IPS DF 6.9 (cell line): Measurements from ENCODE around the gene PCBD1.

Source experiments
- DNase-seq: peaks from one replicate; pipeline ENCODE4 v3.0.0-alpha.2; 2013; ENCODE audit warnings: low read depth, low spot score
- H3K27ac ChIP-seq: one replicate; pipeline ENCODE4 v1.5.1; 2013; ENCODE audit warnings: low read length, control low read depth
- H3K27me3 ChIP-seq: 2 replicates; pipeline ENCODE4 v1.6.1; 2013; ENCODE audit warnings: mild to moderate bottlenecking, low read length; ENCODE audit not compliant: control insufficient read depth, insufficient read depth
- H3K36me3 ChIP-seq: 2 replicates; pipeline ENCODE4 v1.6.1; 2013; ENCODE audit warnings: low read length; ENCODE audit not compliant: control insufficient read depth, insufficient read depth
- H3K4me1 ChIP-seq: 2 replicates; pipeline ENCODE4 v1.6.1; 2013; ENCODE audit warnings: low read length; ENCODE audit not compliant: control insufficient read depth, insufficient read depth
- H3K4me3 ChIP-seq: 2 replicates; pipeline ENCODE4 v1.5.1; 2013; ENCODE audit warnings: mild to moderate bottlenecking, low read length
- H3K9me3 ChIP-seq: 2 replicates; pipeline ENCODE4 v1.6.1; 2013; ENCODE audit warnings: low read length, inconsistent platforms; ENCODE audit not compliant: control insufficient read depth, insufficient read depth
- WGBS: extraction: QIAGEN DNeasy Blood & Tissue Kit; methylation state at CpG from one replicate; pipeline ENCODE4 v1.1.7; 2013; ENCODE audit warnings: mixed read lengths, missing lambda C conversion rate; ENCODE audit not compliant: insufficient read length, insufficient coverage; 5-methylcytosine and 5-hydroxymethylcytosine counted together

Gene PCBD1

GRCh38 chr10:70834021-70834420 is 54.3 kb downstream of the PCBD1 start:
- Histone ChIP-seq H3K9me3 (no peaks in the 10 kb centered on the region), H3K27me3 (no peaks in the 10 kb centered on the region), H3K27ac (no peak overlapping the region), H3K36me3 (peaks cover 2% of the 10 kb centered on the region; the same call in 1 of the 2 replicates), H3K4me1 (no peaks in the 10 kb centered on the region), H3K4me3 (no peak overlapping the region)
- DNase-seq = no peak
- no CpG with 5 or more reads among the region's 5 CpGs for WGBS

DNA sequence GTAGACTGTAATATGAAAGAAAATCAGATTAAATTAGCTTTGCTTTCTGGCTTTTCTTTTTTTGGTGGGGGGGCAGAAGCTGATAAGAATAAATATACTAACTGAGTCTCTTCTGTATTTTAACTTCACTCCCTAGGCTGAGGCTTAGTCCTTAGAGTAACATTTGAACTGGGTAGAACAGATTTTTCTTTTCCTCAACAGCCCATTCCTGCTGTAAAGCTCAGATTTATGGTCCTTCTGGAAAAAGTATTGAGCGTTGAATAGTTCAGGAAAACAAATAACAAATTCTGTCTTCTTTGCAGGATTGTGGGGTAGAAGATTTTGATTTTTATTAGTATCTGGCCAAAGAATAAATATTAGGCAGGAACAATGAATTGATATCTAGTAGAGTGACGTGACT is 54.8 kb downstream of the PCBD1 start:
- Histone ChIP-seq H3K9me3 (no peaks in the 10 kb centered on the region), H3K27me3 (no peaks in the 10 kb centered on the region), H3K4me1 (no peaks in the 10 kb centered on the region), H3K27ac (no peak overlapping the region), H3K4me3 (no peak overlapping the region), H3K36me3 (peaks cover 2% of the 10 kb centered on the region; the same call in 1 of the 2 replicates)
- DNase-seq = no peak
- WGBS = no CpG with 5 or more reads among the region's 2 CpGs
